A673 (cell line): ENCODE measurements around the gene OPTC. TPM values are rescaled to one million over a fixed set of nuclear protein-coding genes. Genes with fewer than 3 reads are reported as not detected.

ENCODE experiments used
- BruUV-seq: library from RNA; stranded (reverse); fragments of 400-500 nt; replicated peaks from 2 replicates; lab custom pipeline; 2021; lab: Mats Ljungman, UMichigan
- CTCF ChIA-PET: fragments of 300-600 bp; sonication (Branson Sonifier 250); formaldehyde crosslinking; loops from one replicate; lab custom pipeline; 2022; ENCODE audit warnings: antibody characterized with exemption; lab: Charles Lee
- POLR2A ChIA-PET: fragments of 300-600 bp; sonication (Branson Sonifier 250); formaldehyde crosslinking; loops from one replicate; lab custom pipeline; 2022; ENCODE audit warnings: antibody characterized with exemption; ENCODE audit not compliant: low non-redundant PET; lab: Charles Lee
- DNase-seq: peaks from one replicate; pipeline ENCODE4 v3.0.0-alpha.2; 2015; ENCODE audit warnings: low spot score
- H3K27ac ChIP-seq: fragments of 200-600 bp; sonication (generic); 2 replicates; pipeline ENCODE4 v1.5.1; 2016; ENCODE audit warnings: mixed run types, low read depth, mild to moderate bottlenecking, mixed read lengths, antibody characterized with exemption, low read length; ENCODE audit not compliant: poor library complexity, severe bottlenecking
- H3K27me3 ChIP-seq: fragments of 200-600 bp; sonication (generic); replicated peaks from 2 replicates; pipeline ENCODE4 v1.6.1; 2017; ENCODE audit warnings: mixed run types, low read depth, mild to moderate bottlenecking, mixed read lengths, antibody characterized with exemption, low read length; ENCODE audit not compliant: insufficient read depth, poor library complexity
- H3K36me3 ChIP-seq: fragments of 200-600 bp; sonication (generic); 2 replicates; pipeline ENCODE4 v1.6.1; 2016; ENCODE audit warnings: mixed run types, mild to moderate bottlenecking, mixed read lengths, antibody characterized with exemption, low read length; ENCODE audit not compliant: insufficient read depth, poor library complexity, severe bottlenecking
- H3K4me1 ChIP-seq: fragments of 200-600 bp; sonication (generic); 2 replicates; pipeline ENCODE4 v1.6.1; 2017; ENCODE audit warnings: mixed run types, mild to moderate bottlenecking, mixed read lengths, antibody characterized with exemption, low read length; ENCODE audit not compliant: insufficient read depth, poor library complexity, severe bottlenecking
- H3K4me3 ChIP-seq: fragments of 200-600 bp; sonication (generic); 2 replicates; pipeline ENCODE4 v1.5.1; 2016; ENCODE audit warnings: low read depth, mixed run types, mild to moderate bottlenecking, mixed read lengths, low read length; ENCODE audit not compliant: poor library complexity, severe bottlenecking
- H3K9me3 ChIP-seq: fragments of 200-600 bp; sonication (generic); 2 replicates; pipeline ENCODE4 v1.6.1; 2016; ENCODE audit warnings: mixed run types, low read depth, mild to moderate bottlenecking, mixed read lengths, antibody characterized with exemption, low read length; ENCODE audit not compliant: poor library complexity, severe bottlenecking
- CTCF ChIP-seq: fragments of 300-800, 200-600 bp; sonication (generic); conservative IDR thresholded peaks from 2 replicates; pipeline ENCODE4 v1.5.1; 2017; ENCODE audit warnings: low read depth, mild to moderate bottlenecking, antibody characterized with exemption, low read length, moderate library complexity, mixed read lengths
- EZH2 ChIP-seq: fragments of 200-600 bp; sonication (generic); IDR thresholded peaks from 2 replicates; pipeline ENCODE4 v1.6.1; 2017; ENCODE audit warnings: borderline replicate concordance, low read depth, mild to moderate bottlenecking, mixed read lengths, antibody characterized with exemption, low read length; ENCODE audit not compliant: poor library complexity, severe bottlenecking
- intact Hi-C: fragments of 100-400 bp; cut with micrococcal nuclease; formaldehyde crosslinking; loops from one replicate; pipeline ENCODE4 v1.10.0; 2022; ENCODE audit not compliant: unreplicated experiment
- total RNA-seq: library from RNA; stranded (reverse); gene quantifications from 2 replicates; pipeline ENCODE4 v1.2.3, GENCODE V29; 2021

The OPTC gene
- total RNA-seq, 1 experiment from 2014 or later = not detected

GRCh38 chr1:203507759-203508158, 13.8 kb downstream of the OPTC start:
- BruUV-seq = no TSS peak
- H3K27ac ChIP-seq = no peak overlapping the region
- H3K36me3 ChIP-seq = no peaks in the 10 kb centered on the region
- H3K27me3 ChIP-seq = no peaks in the 10 kb centered on the region
- TF ChIP-seq CTCF (no peak), EZH2 (no peak)
- POLR2A ChIA-PET = no interaction called here
- H3K4me3 ChIP-seq = no peak overlapping the region
- no peaks in the 10 kb centered on the region for H3K9me3 ChIP-seq
- intact Hi-C loops = loop anchor here (10.0 kb wide), 1 partner anchor 117 kb away; the partner anchor contains the start of gene ATP2B4
- no peaks in the 10 kb centered on the region for H3K4me1 ChIP-seq
- CTCF ChIA-PET = interaction anchor here (1.3 kb wide), 1 partner anchor 194 kb away, joined by 4 read pairs; no protein-coding TSS in a partner anchor
- DNase-seq = no peak

- no TSS peak for BruUV-seq
- ChIA-PET POLR2A (no interaction called here), CTCF (no interaction called here)
- no peaks in the 10 kb centered on the region for H3K9me3 ChIP-seq
- no peak for DNase-seq
- intact Hi-C loops = loop anchor here (10.0 kb wide), 1 partner anchor 116 kb away; the partner anchor contains the start of gene ATP2B4
- H3K4me1 ChIP-seq = no peaks in the 10 kb centered on the region
- no peaks in the 10 kb centered on the region for H3K27me3 ChIP-seq
- no peak overlapping the region for H3K4me3 ChIP-seq
- TF ChIP-seq CTCF = no peak
- TF ChIP-seq EZH2 = no peak
- H3K36me3 ChIP-seq = no peaks in the 10 kb centered on the region
- H3K27ac ChIP-seq = no peak overlapping the region
Observed at GRCh38 chr1:203508463-203509073, 14.6 kb downstream of the OPTC start.

- DNase-seq = no peak
- no peak overlapping the region for H3K27ac ChIP-seq
- no peaks in the 10 kb centered on the region for H3K9me3 ChIP-seq
- no peak overlapping the region for H3K4me3 ChIP-seq
- intact Hi-C loops = loop anchor here (10.0 kb wide), 1 partner anchor 116 kb away; the partner anchor contains the start of gene ATP2B4
- ChIA-PET POLR2A (no interaction called here), CTCF (no interaction called here)
- no peaks in the 10 kb centered on the region for H3K4me1 ChIP-seq
- BruUV-seq = no TSS peak
- H3K27me3 ChIP-seq = no peaks in the 10 kb centered on the region
- H3K36me3 ChIP-seq = no peaks in the 10 kb centered on the region
- no peak for TF ChIP-seq EZH2
- no peak for TF ChIP-seq CTCF
Observed at GRCh38 chr1:203509135-203509534, 15.2 kb downstream of the OPTC start.
